Breast epithelium (tissue), 3 donors: ENCODE measurements around the gene ITPR1.

ENCODE experiments used
- POLR2A ChIP-seq: fragments of 450-650 bp; IDR thresholded peaks from one replicate; pipeline ENCODE4 v1.6.1; 2016; ENCODE audit warnings: antibody characterized with exemption, mild to moderate bottlenecking, moderate library complexity
- POLR2AphosphoS5 ChIP-seq, 3 donors: sonication (generic); formaldehyde crosslinking; IDR thresholded peaks; one replicate each; pipeline ENCODE4 v1.6.1; 2017; ENCODE audit warnings: antibody characterized with exemption in 3 of 3
- TF ChIP-seq, protein P1 (sequence below), 3 donors: fragments of 450-650 bp; IDR thresholded peaks; one replicate each; pipeline ENCODE4 v1.5.1; 2016 to 2017; ENCODE audit warnings: antibody characterized with exemption in 3 of 3, mild to moderate bottlenecking in 3 of 3, moderate library complexity in 3 of 3

DNA sequence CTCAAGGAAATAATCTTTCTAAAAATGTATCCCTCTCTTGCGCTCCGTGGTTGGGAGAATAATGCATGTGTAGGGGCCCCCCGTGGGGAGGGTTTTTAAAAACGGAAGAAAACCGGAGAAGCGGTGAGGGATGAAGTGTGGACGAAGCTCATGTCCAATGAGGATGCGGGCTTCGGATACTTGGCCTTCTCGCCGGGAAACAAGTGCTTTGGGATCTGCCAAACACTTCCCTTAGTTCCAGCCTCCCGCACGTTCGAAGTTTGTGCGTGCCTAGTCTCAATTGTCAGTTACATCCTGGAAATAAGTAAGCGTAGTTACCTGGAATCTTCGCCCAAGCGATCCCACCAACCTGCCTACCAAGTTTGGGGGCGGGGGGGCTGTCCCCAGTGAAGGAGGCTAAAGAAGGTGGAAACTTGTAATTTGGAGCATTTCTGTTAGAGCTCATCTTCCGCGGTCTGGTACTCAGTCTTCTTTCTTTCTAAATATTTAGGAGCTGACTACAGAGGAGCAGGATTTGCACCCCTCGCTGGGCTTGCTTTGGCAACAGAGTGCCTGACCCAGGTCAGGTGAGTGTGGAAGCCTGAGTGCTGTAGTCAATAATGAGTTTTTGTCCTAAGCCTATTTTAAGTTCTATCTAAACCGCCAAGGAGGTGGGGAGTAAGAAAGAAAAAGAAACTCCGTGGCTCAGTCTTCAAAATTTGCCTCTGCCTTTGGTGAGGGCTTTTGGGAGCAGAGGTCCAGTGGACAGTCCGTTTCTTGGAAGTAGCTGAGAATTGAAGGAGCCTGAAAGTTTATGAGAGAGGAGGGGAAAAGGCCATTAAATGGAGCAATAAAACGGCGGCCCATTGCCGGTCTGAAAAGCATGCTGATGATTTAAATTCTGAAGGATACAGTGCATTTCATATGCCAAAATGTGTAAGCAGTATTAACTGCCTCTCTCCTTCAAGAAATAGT is 1.1 kb downstream of the ITPR1 start:
- TF ChIP-seq, protein P1, sequence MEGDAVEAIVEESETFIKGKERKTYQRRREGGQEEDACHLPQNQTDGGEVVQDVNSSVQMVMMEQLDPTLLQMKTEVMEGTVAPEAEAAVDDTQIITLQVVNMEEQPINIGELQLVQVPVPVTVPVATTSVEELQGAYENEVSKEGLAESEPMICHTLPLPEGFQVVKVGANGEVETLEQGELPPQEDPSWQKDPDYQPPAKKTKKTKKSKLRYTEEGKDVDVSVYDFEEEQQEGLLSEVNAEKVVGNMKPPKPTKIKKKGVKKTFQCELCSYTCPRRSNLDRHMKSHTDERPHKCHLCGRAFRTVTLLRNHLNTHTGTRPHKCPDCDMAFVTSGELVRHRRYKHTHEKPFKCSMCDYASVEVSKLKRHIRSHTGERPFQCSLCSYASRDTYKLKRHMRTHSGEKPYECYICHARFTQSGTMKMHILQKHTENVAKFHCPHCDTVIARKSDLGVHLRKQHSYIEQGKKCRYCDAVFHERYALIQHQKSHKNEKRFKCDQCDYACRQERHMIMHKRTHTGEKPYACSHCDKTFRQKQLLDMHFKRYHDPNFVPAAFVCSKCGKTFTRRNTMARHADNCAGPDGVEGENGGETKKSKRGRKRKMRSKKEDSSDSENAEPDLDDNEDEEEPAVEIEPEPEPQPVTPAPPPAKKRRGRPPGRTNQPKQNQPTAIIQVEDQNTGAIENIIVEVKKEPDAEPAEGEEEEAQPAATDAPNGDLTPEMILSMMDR (IDR thresholded peaks at IDR 0.05): no peak
- TF ChIP-seq POLR2A (no peak), POLR2AphosphoS5 (IDR thresholded peaks at IDR 0.05) (no peak)
